GM12878 (cell line): ENCODE measurements around the gene HIVEP3. TPM values are rescaled to one million over a fixed set of nuclear protein-coding genes. Genes with fewer than 3 reads are reported as not detected.

Experiments
- ATAC-seq: fragments of 200-7000 bp; cut with Tn5 transposase; 3 replicates; pipeline ENCODE4 v1.9.1; 2020; ENCODE audit warnings: mild to moderate bottlenecking, moderate library complexity
- BruUV-seq: library from RNA; stranded (reverse); fragments of 400-500 nt; replicated peaks from 2 replicates; lab custom pipeline; 2021; lab: Mats Ljungman, UMichigan
- CTCF ChIA-PET: fragments of 300-600 bp; sonication (Branson Sonifier 250); formaldehyde crosslinking; extraction: SDS; loops from one replicate; lab custom pipeline; 2021; ENCODE audit warnings: inconsistent platforms; lab: Yijun Ruan, JAX
- POLR2A ChIA-PET: fragments of 350-600 bp; formaldehyde crosslinking; extraction: SDS; loops from one replicate; lab custom pipeline; 2021; ENCODE audit warnings: inconsistent platforms; lab: Charles Lee
- RAD21 ChIA-PET: fragments of 300-600 bp; sonication (Branson Sonifier 250); formaldehyde crosslinking; loops from one replicate; lab custom pipeline; 2023; ENCODE audit warnings: antibody characterized with exemption; ENCODE audit not compliant: unreplicated experiment; lab: Charles Lee
- SMC1A ChIA-PET: fragments of 300-600 bp; sonication (Branson Sonifier 250); formaldehyde crosslinking; loops from one replicate; lab custom pipeline; 2023; ENCODE audit not compliant: unreplicated experiment, uncharacterized antibody; lab: Charles Lee
- DNase-seq: peaks from one replicate; pipeline ENCODE4 v3.0.0-alpha.2; 2011; ENCODE audit warnings: low read depth, low spot score
- FAIRE-seq: peaks from 3 replicates; lab custom pipeline; 2011; peaks lifted over from hg19 to GRCh38; lab: Jason Lieb, UNC
- H2AFZ ChIP-seq: 2 replicates; pipeline ENCODE4 v1.6.0; 2011; ENCODE audit warnings: low read depth, low read length, control low read depth; ENCODE audit not compliant: control insufficient read depth
- H3K27ac ChIP-seq: 2 replicates; pipeline ENCODE4 v1.5.1; 2011; ENCODE audit warnings: control low read depth; ENCODE audit not compliant: control insufficient read depth, insufficient read depth
- H3K27me3 ChIP-seq, 2 experiments: replicated peaks in 1 of 2; 2 replicates each; pipeline versions ENCODE4 v1.6.0 to v1.6.1; 2011; ENCODE audit warnings: low read length in 1 of 2; ENCODE audit not compliant: control insufficient read depth in 2 of 2, insufficient read depth in 2 of 2
- H3K36me3 ChIP-seq, 2 experiments: 2 replicates each; pipeline ENCODE4 v1.5.1; 2011; ENCODE audit warnings: low read length in 1 of 2; ENCODE audit not compliant: control insufficient read depth in 2 of 2, insufficient read depth in 2 of 2
- H3K4me1 ChIP-seq: 2 replicates; pipeline ENCODE4 v1.6.1; 2011; ENCODE audit warnings: mild to moderate bottlenecking, low read length, moderate library complexity, mixed read lengths; ENCODE audit not compliant: control insufficient read depth, insufficient read depth
- H3K4me2 ChIP-seq: 2 replicates; pipeline ENCODE4 v1.6.0; 2011; ENCODE audit warnings: control low read depth; ENCODE audit not compliant: control insufficient read depth, insufficient read depth
- H3K4me3 ChIP-seq: fragments of 200-600 bp; sonication (generic); 2 replicates; pipeline ENCODE4 v1.5.1; 2016
- H3K79me2 ChIP-seq: 2 replicates; pipeline ENCODE4 v1.6.0; 2011; ENCODE audit warnings: low read length; ENCODE audit not compliant: control insufficient read depth, insufficient read depth
- H3K9ac ChIP-seq: 2 replicates; pipeline ENCODE4 v1.8.0; 2011; ENCODE audit warnings: low read length, control low read depth, mixed read lengths; ENCODE audit not compliant: control insufficient read depth, insufficient read depth
- H3K9me3 ChIP-seq: replicated peaks from 3 replicates; pipeline ENCODE4 v1.5.1; 2011; ENCODE audit warnings: mild to moderate bottlenecking, low read length; ENCODE audit not compliant: control insufficient read depth, insufficient read depth
- H4K20me1 ChIP-seq: 2 replicates; pipeline ENCODE4 v1.6.0; 2011; ENCODE audit not compliant: control insufficient read depth, insufficient read depth
- BACH1 ChIP-seq: fragments of 450-650 bp; IDR thresholded peaks from 2 replicates; pipeline ENCODE4 v1.6.1; 2017; ENCODE audit warnings: mild to moderate bottlenecking, borderline replicate concordance
- CREB1 ChIP-seq: IDR thresholded peaks from 2 replicates; pipeline ENCODE4 v1.6.1; 2012; ENCODE audit warnings: low read depth, mild to moderate bottlenecking, inconsistent platforms
- CREM ChIP-seq: IDR thresholded peaks from 2 replicates; pipeline ENCODE4 v1.6.1; 2014; ENCODE audit warnings: antibody characterized with exemption, low read depth
- DPF2 ChIP-seq: fragments of 450-650 bp; IDR thresholded peaks from 2 replicates; pipeline ENCODE4 v1.6.1; 2017; ENCODE audit warnings: mild to moderate bottlenecking
- EZH2 ChIP-seq: IDR thresholded peaks from 2 replicates; pipeline ENCODE4 v1.6.1; 2012; ENCODE audit warnings: low read depth, mild to moderate bottlenecking, control low read depth, inconsistent platforms, low read length, borderline replicate concordance; ENCODE audit not compliant: control insufficient read depth
- GABPA ChIP-seq: IDR thresholded peaks from 2 replicates; pipeline ENCODE4 v1.6.1; 2014; ENCODE audit warnings: antibody characterized with exemption, low read depth, mild to moderate bottlenecking, inconsistent platforms
- HDAC2 ChIP-seq: fragments of 200-600 bp; sonication (generic); IDR thresholded peaks from 2 replicates; pipeline ENCODE4 v1.6.1; 2017
- HDGF ChIP-seq: fragments of 450-650 bp; IDR thresholded peaks from 2 replicates; pipeline ENCODE4 v1.6.1; 2016; ENCODE audit warnings: antibody characterized with exemption
- LARP7 ChIP-seq: fragments of 450-650 bp; IDR thresholded peaks from 2 replicates; pipeline ENCODE4 v1.6.1; 2017; ENCODE audit warnings: mild to moderate bottlenecking
- MTA3 ChIP-seq: IDR thresholded peaks from 2 replicates; pipeline ENCODE4 v1.6.1; 2012; ENCODE audit warnings: low read length, inconsistent platforms, borderline replicate concordance
- RAD51 ChIP-seq: fragments of 450-650 bp; IDR thresholded peaks from 2 replicates; pipeline ENCODE4 v1.6.1; 2016; ENCODE audit warnings: moderate library complexity, mild to moderate bottlenecking, inconsistent platforms
- RB1 ChIP-seq: fragments of 450-650 bp; formaldehyde crosslinking; IDR thresholded peaks from 2 replicates; pipeline ENCODE4 v1.6.1; 2017; ENCODE audit warnings: mild to moderate bottlenecking, borderline replicate concordance
- SUZ12 ChIP-seq: fragments of 200-600 bp; sonication (generic); IDR thresholded peaks from one replicate; pipeline ENCODE4 v1.6.1; 2018; ENCODE audit warnings: antibody characterized with exemption, mild to moderate bottlenecking; ENCODE audit not compliant: unreplicated experiment
- YY1 ChIP-seq: IDR thresholded peaks from 2 replicates; pipeline ENCODE4 v1.6.1; 2011; ENCODE audit warnings: low read depth, mild to moderate bottlenecking, low read length
- ZNF384 ChIP-seq: IDR thresholded peaks from 2 replicates; pipeline ENCODE4 v1.6.1; 2012; ENCODE audit warnings: low read depth, mild to moderate bottlenecking, low read length, improper control_type of control experiment, borderline replicate concordance
- ZNF687 ChIP-seq: fragments of 450-650 bp; IDR thresholded peaks from 2 replicates; pipeline ENCODE4 v1.6.1; 2017; ENCODE audit warnings: mild to moderate bottlenecking, moderate library complexity
- ZSCAN29 ChIP-seq: fragments of 450-650 bp; IDR thresholded peaks from 2 replicates; pipeline ENCODE4 v1.6.1; 2017; ENCODE audit warnings: mild to moderate bottlenecking, moderate library complexity
- WGBS: methylation state at CpG from one replicate; pipeline ENCODE4 v1.1.6; 2016; ENCODE audit warnings: low lambda C conversion rate; ENCODE audit not compliant: insufficient replicate concordance, insufficient coverage; ENCODE audit errors: missing lambda C conversion rate; 5-methylcytosine and 5-hydroxymethylcytosine counted together
- in situ Hi-C: fragments of 300-500 bp; cut with MboI; formaldehyde crosslinking; loops from 9 replicates; pipeline ENCODE4 v1.14.3; 2018; ENCODE audit warnings: mixed read lengths
- intact Hi-C: fragments of 100-400 bp; cut with micrococcal nuclease; formaldehyde crosslinking; loops from one replicate; pipeline ENCODE4 v1.14.2; 2022; ENCODE audit not compliant: unreplicated experiment
- polyA plus RNA-seq, 11 experiments: library from polyadenylated mRNA; depleted of rRNA in 4 of 11; unstranded in 6 of 11; stranded (reverse) in 5 of 11; fragments of >200 nt; fragmentation: Nextera tagmentation in 4 of 11; fragmentation: Illumina TruSeq in 1 of 11; extraction: Ambion mirVana in 4 of 11; extraction: Trizol in 1 of 11; gene quantifications; 1 replicate in 1 of 11; 2 replicates in 10 of 11; pipeline versions ENCODE4 v1.2.1 to v1.2.3, GENCODE V29; 2011 to 2016; ENCODE audit warnings: inconsistent platforms in 2 of 11, missing spikeins in 2 of 11, low read depth in 1 of 11
- total RNA-seq, 4 experiments: library from RNA; depleted of rRNA in 3 of 4; stranded (reverse); fragments of >200 nt in 3 of 4; fragmentation: Illumina TruSeq in 1 of 4; extraction: Trizol in 1 of 4; gene quantifications; 2 replicates each; pipeline versions ENCODE4 v1.2.1 to v1.2.3, GENCODE V29; 2013 to 2021

The HIVEP3 gene
- total and polyA plus RNA-seq, 10 of the 15 experiments (the other 5 are each of a cell fraction or from before 2014, with no cell fraction given), result 1.8 to 13.6 (median 3.8) TPM

GRCh38 chr1:41954533-41954944, 35.8 kb upstream of the HIVEP3 start:
- Histone ChIP-seq H3K4me3 (no peak overlapping the region), H4K20me1 (no peaks in the 10 kb centered on the region), H3K36me3 (no peaks in the 10 kb centered on the region), H3K4me1 (peaks cover 30% of the 10 kb centered on the region), H3K9ac (no peak overlapping the region; the same call in 1 of the 2 replicates), H2AFZ (no peak overlapping the region), H3K27ac (peak overlapping the region; percentile 67), H3K4me2 (no peak overlapping the region; the same call in 1 of the 2 replicates), H3K27me3 (no peaks in the 10 kb centered on the region), H3K79me2 (peaks cover 6% of the 10 kb centered on the region), H3K9me3 (peaks cover 17% of the 10 kb centered on the region)
- ChIA-PET CTCF (interaction anchor here (0.6 to 2.0 kb wide), 7 partner anchors 13 to 143 kb away, joined by 3 to 4 read pairs (median 3); no protein-coding TSS in a partner anchor), SMC1A (interaction anchor here (0.6 to 2.1 kb wide), 13 partner anchors 9 to 379 kb away, joined by 3 to 9 read pairs (median 3); no protein-coding TSS in a partner anchor), POLR2A (interaction anchor here (0.6 to 1.6 kb wide), 4 partner anchors 9 to 601 kb away, joined by 3 to 7 read pairs (median 5); no protein-coding TSS in a partner anchor), RAD21 (interaction anchor here (0.6 to 2.1 kb wide), 10 partner anchors 9 to 228 kb away, joined by 3 to 9 read pairs (median 4); no protein-coding TSS in a partner anchor)
- FAIRE-seq, result no peak
- DNase-seq, result no peak
- 93% methylated on average over 6 of the region's 6 CpGs for WGBS
- in situ Hi-C loops, result no loop called here
- intact Hi-C loops, result loop anchor here (2.0 to 10.0 kb wide), 5 partner anchors 34 to 230 kb away; no protein-coding TSS in a partner anchor
- no TSS peak for BruUV-seq
- ATAC-seq, result no peak
- TF ChIP-seq CREM (no peak), RAD51 (no peak), LARP7 (no peak), SUZ12 (no peak), HDGF (no peak), ZSCAN29 (no peak), ZNF687 (no peak), CREB1 (no peak), EZH2 (no peak), DPF2 (no peak), GABPA (no peak), RB1 (no peak), BACH1 (no peak), HDAC2 (no peak), YY1 (no peak), ZNF384 (no peak), MTA3 (no peak)
